H1 (cell line): ENCODE results near the gene SPCS1. TPM values are rescaled to one million over a fixed set of nuclear protein-coding genes. Genes with fewer than 3 reads are reported as not detected.

ENCODE experiments used
- CTCF ChIA-PET: fragments of 300-600 bp; sonication (Branson Sonifier 250); formaldehyde crosslinking; loops from one replicate; lab custom pipeline; 2021; ENCODE audit not compliant: partially characterized antibody; lab: Charles Lee
- POLR2A ChIA-PET: fragments of 300-600 bp; sonication (Branson Sonifier 250); formaldehyde crosslinking; loops from one replicate; lab custom pipeline; 2021; ENCODE audit warnings: inconsistent platforms; ENCODE audit not compliant: partially characterized antibody; lab: Charles Lee
- DNase-seq, 2 experiments: peaks; one replicate each; pipeline versions ENCODE4 v3.0.0 to v3.0.0-alpha.2; 2010 to 2022; ENCODE audit warnings: low spot score in 2 of 2, low read depth in 1 of 2, mixed read lengths in 1 of 2
- FAIRE-seq: peaks from 2 replicates; lab custom pipeline; 2011; peaks lifted over from hg19 to GRCh38; lab: Jason Lieb, UNC
- H2AFZ ChIP-seq: 2 replicates; pipeline ENCODE4 v1.8.1; 2012; ENCODE audit warnings: low read length, inconsistent platforms
- H2AK5ac ChIP-seq: 2 replicates; pipeline ENCODE4 v1.6.1; 2013; ENCODE audit warnings: low read depth, low read length
- H2BK120ac ChIP-seq: replicated peaks from 2 replicates; pipeline ENCODE3; 2013; ENCODE audit warnings: low read depth, low read length, inconsistent platforms
- H2BK12ac ChIP-seq: 2 replicates; pipeline ENCODE4 v1.6.1; 2013; ENCODE audit warnings: low read depth, low read length
- H2BK15ac ChIP-seq: 2 replicates; pipeline ENCODE4 v1.6.1; 2013; ENCODE audit warnings: low read length
- H2BK20ac ChIP-seq: 2 replicates; pipeline ENCODE4 v1.6.1; 2013; ENCODE audit warnings: low read length
- H2BK5ac ChIP-seq: 2 replicates; pipeline ENCODE4 v1.6.1; 2013; ENCODE audit warnings: low read depth, low read length
- H3K14ac ChIP-seq: 2 replicates; pipeline ENCODE4 v1.6.1; 2013; ENCODE audit warnings: inconsistent platforms; ENCODE audit not compliant: insufficient read length
- H3K18ac ChIP-seq: 2 replicates; pipeline ENCODE4 v1.6.1; 2013; ENCODE audit warnings: low read length; ENCODE audit errors: extremely low read depth
- H3K23ac ChIP-seq: 2 replicates; pipeline ENCODE4 v1.6.1; 2013; ENCODE audit warnings: inconsistent platforms; ENCODE audit not compliant: insufficient read length
- H3K23me2 ChIP-seq: 2 replicates; pipeline ENCODE4 v1.6.1; 2013; ENCODE audit warnings: low read depth, low read length
- H3K27ac ChIP-seq: 2 replicates; pipeline ENCODE4 v1.6.1; 2011; ENCODE audit warnings: low read depth, low read length, inconsistent platforms
- H3K27me3 ChIP-seq, 4 experiments: replicated peaks in 1 of 4; 1 replicate in 1 of 4; 2 replicates in 3 of 4; pipeline versions ENCODE4 v1.6.1 to v1.8.1; 2011 to 2013; ENCODE audit warnings: low read length in 3 of 4, mild to moderate bottlenecking in 3 of 4, inconsistent platforms in 2 of 4, mixed read lengths in 2 of 4, moderate library complexity in 1 of 4; ENCODE audit not compliant: control insufficient read depth in 3 of 4, insufficient read depth in 3 of 4; ENCODE audit errors: extremely low read depth in 1 of 4
- H3K36me3 ChIP-seq, 4 experiments: 2 replicates each; pipeline versions ENCODE4 v1.6.1 to v1.8.1; 2011 to 2013; ENCODE audit warnings: mild to moderate bottlenecking in 4 of 4, low read length in 3 of 4, moderate library complexity in 2 of 4, control low read depth in 1 of 4, inconsistent platforms in 1 of 4; ENCODE audit not compliant: insufficient read depth in 4 of 4, control insufficient read depth in 2 of 4
- H3K4ac ChIP-seq: replicated peaks from 2 replicates; pipeline ENCODE3; 2013; ENCODE audit warnings: low read length, low read depth, mixed read lengths, inconsistent platforms; ENCODE audit not compliant: insufficient read length
- H3K4me1 ChIP-seq, 4 experiments: replicated peaks in 1 of 4; 1 replicate in 1 of 4; 2 replicates in 3 of 4; pipeline versions ENCODE4 v1.6.1 to v1.8.1; 2011 to 2013; ENCODE audit warnings: low read length in 3 of 4, inconsistent platforms in 2 of 4, mixed read lengths in 1 of 4; ENCODE audit not compliant: insufficient read depth in 4 of 4, control insufficient read depth in 3 of 4
- H3K4me2 ChIP-seq, 2 experiments: 2 replicates each; pipeline versions ENCODE4 v1.6.1 to v1.8.1; 2011 to 2013; ENCODE audit warnings: low read depth in 2 of 2, low read length in 2 of 2, control low read depth in 1 of 2, inconsistent platforms in 1 of 2, mild to moderate bottlenecking in 1 of 2; ENCODE audit not compliant: insufficient read depth in 1 of 2
- H3K4me3 ChIP-seq, 4 experiments: fragments of 200-600, 300-600 bp in 1 of 4; sonication (generic), shearing (Covaris generic), sonication (Bioruptor Twin) in 1 of 4; 2 replicates each; pipeline versions ENCODE4 v1.5.1 to v1.8.1; 2011 to 2016; ENCODE audit warnings: low read length in 4 of 4, low read depth in 3 of 4, control low read depth in 2 of 4, inconsistent platforms in 2 of 4, mild to moderate bottlenecking in 2 of 4, mixed read lengths in 1 of 4, moderate library complexity in 1 of 4; ENCODE audit not compliant: insufficient read depth in 2 of 4; ENCODE audit errors: extremely low read depth in 1 of 4
- H3K56ac ChIP-seq: replicated peaks from 2 replicates; pipeline ENCODE3; 2013; ENCODE audit warnings: low read depth, mild to moderate bottlenecking, mixed read lengths, low read length, inconsistent platforms; ENCODE audit not compliant: insufficient read length
- H3K79me1 ChIP-seq: 2 replicates; pipeline ENCODE4 v1.6.1; 2013; ENCODE audit warnings: low read depth, low read length, control low read depth
- H3K79me2 ChIP-seq, 2 experiments: 2 replicates each; pipeline versions ENCODE4 v1.6.1 to v1.8.1; 2012 to 2013; ENCODE audit warnings: low read length in 2 of 2, mild to moderate bottlenecking in 2 of 2, inconsistent platforms in 1 of 2; ENCODE audit not compliant: insufficient read depth in 2 of 2, control insufficient read depth in 1 of 2
- H3K9ac ChIP-seq, 4 experiments: replicated peaks in 1 of 4; 1 replicate in 1 of 4; 2 replicates in 3 of 4; pipeline versions ENCODE4 v1.6.1 to v1.8.1; 2011 to 2013; ENCODE audit warnings: low read depth in 3 of 4, low read length in 3 of 4, control low read depth in 2 of 4, mild to moderate bottlenecking in 2 of 4, moderate library complexity in 2 of 4, inconsistent platforms in 1 of 4; ENCODE audit errors: extremely low read depth in 1 of 4
- H3K9me3 ChIP-seq, 2 experiments: 2 replicates each; pipeline versions ENCODE4 v1.6.1 to v1.8.1; 2012 to 2013; ENCODE audit warnings: mild to moderate bottlenecking in 2 of 2, moderate library complexity in 2 of 2, control low read depth in 1 of 2, inconsistent platforms in 1 of 2, low read depth in 1 of 2, low read length in 1 of 2, mixed read lengths in 1 of 2; ENCODE audit not compliant: insufficient read depth in 2 of 2
- H4K20me1 ChIP-seq, 2 experiments: replicated peaks in 1 of 2; 2 replicates each; pipeline versions ENCODE3 to v1.8.1; 2011 to 2013; ENCODE audit warnings: inconsistent platforms in 2 of 2, low read length in 2 of 2, mild to moderate bottlenecking in 1 of 2; ENCODE audit not compliant: insufficient read depth in 2 of 2, control insufficient read depth in 1 of 2
- H4K5ac ChIP-seq: 2 replicates; pipeline ENCODE4 v1.6.1; 2013; ENCODE audit warnings: low read length, low read depth, mixed read lengths, inconsistent platforms; ENCODE audit not compliant: insufficient read length
- H4K8ac ChIP-seq: 2 replicates; pipeline ENCODE4 v1.8.0; 2013; ENCODE audit warnings: mild to moderate bottlenecking, moderate library complexity, low read length, inconsistent platforms; ENCODE audit not compliant: insufficient read depth; ENCODE audit errors: extremely low read depth
- H4K91ac ChIP-seq: replicated peaks from 2 replicates; pipeline ENCODE3; 2013; ENCODE audit warnings: low read length, mixed read lengths, inconsistent platforms; ENCODE audit not compliant: insufficient read length
- CTBP2 ChIP-seq: IDR thresholded peaks from 2 replicates; pipeline ENCODE4 v1.7.0; 2011; ENCODE audit warnings: borderline replicate concordance, mild to moderate bottlenecking, moderate library complexity, mixed read lengths, low read length; ENCODE audit not compliant: insufficient read depth, insufficient read length
- EZH2 ChIP-seq: fragments of 200-600 bp; sonication (generic); IDR thresholded peaks from 2 replicates; pipeline ENCODE4 v1.7.1; 2012; ENCODE audit warnings: low read depth, mild to moderate bottlenecking, moderate library complexity, low read length, inconsistent platforms; ENCODE audit not compliant: severe bottlenecking
- HDAC2 ChIP-seq, 2 experiments: fragments of 300-600 bp in 1 of 2; sonication (generic) in 1 of 2; IDR thresholded peaks; 2 replicates each; pipeline ENCODE4 v1.6.1; 2011 to 2012; ENCODE audit warnings: low read depth in 2 of 2, low read length in 2 of 2, mild to moderate bottlenecking in 2 of 2, moderate library complexity in 2 of 2, borderline replicate concordance in 1 of 2, inconsistent platforms in 1 of 2
- MAX ChIP-seq: IDR thresholded peaks from 2 replicates; pipeline ENCODE4 v1.6.1; 2012; ENCODE audit warnings: inconsistent platforms
- POLR2AphosphoS5 ChIP-seq: IDR thresholded peaks from 2 replicates; pipeline ENCODE4 v1.6.1; 2011; ENCODE audit warnings: low read depth, low read length
- SP1 ChIP-seq: IDR thresholded peaks from 2 replicates; pipeline ENCODE4 v1.6.1; 2011; ENCODE audit warnings: low read depth, low read length
- SP2 ChIP-seq: IDR thresholded peaks from 2 replicates; pipeline ENCODE4 v1.6.1; 2012; ENCODE audit warnings: mild to moderate bottlenecking, low read length, inconsistent platforms
- SP4 ChIP-seq: IDR thresholded peaks from 2 replicates; pipeline ENCODE4 v1.6.1; 2012; ENCODE audit warnings: low read length, inconsistent platforms
- SRF ChIP-seq: IDR thresholded peaks from 2 replicates; pipeline ENCODE4 v1.6.1; 2011; ENCODE audit warnings: mild to moderate bottlenecking, low read depth, low read length, moderate library complexity
- SUZ12 ChIP-seq: fragments of 200-600 bp; sonication (generic); IDR thresholded peaks from 2 replicates; pipeline ENCODE4 v1.6.1; 2012; ENCODE audit warnings: mild to moderate bottlenecking, inconsistent platforms, low read length, moderate library complexity, mixed read lengths
- TAF1 ChIP-seq: IDR thresholded peaks from 2 replicates; pipeline ENCODE4 v1.6.1; 2011; ENCODE audit warnings: mild to moderate bottlenecking, low read depth, low read length
- TCF12 ChIP-seq: IDR thresholded peaks from 2 replicates; pipeline ENCODE4 v1.6.1; 2011; ENCODE audit warnings: low read depth, mild to moderate bottlenecking, low read length
- WGBS, 2 experiments: shearing (Covaris generic) in 1 of 2; methylation state at CpG; one replicate each; pipeline versions ENCODE4 v1.1.6 to v1.1.7; 2013 to 2015; ENCODE audit warnings: low lambda C conversion rate in 2 of 2, mixed read lengths in 2 of 2, inconsistent platforms in 1 of 2, low coverage in 1 of 2, missing lambda C conversion rate in 1 of 2; ENCODE audit not compliant: insufficient replicate concordance in 2 of 2, insufficient coverage in 1 of 2, insufficient read length in 1 of 2; ENCODE audit errors: extremely low coverage in 1 of 2, missing lambda C conversion rate in 1 of 2; 5-methylcytosine and 5-hydroxymethylcytosine counted together
- polyA plus RNA-seq, 7 experiments: library from polyadenylated mRNA; depleted of rRNA in 3 of 7; stranded (reverse) in 5 of 7; unstranded in 2 of 7; fragments of >200 nt in 5 of 7; fragments of 200-250 nt in 2 of 7; gene quantifications; 1 replicate in 5 of 7; 2 replicates in 1 of 7; 4 replicates in 1 of 7; pipeline versions ENCODE4 v1.2.1 to v1.2.3, GENCODE V29; 2011 to 2013; ENCODE audit warnings: missing spikeins in 2 of 7, mixed read lengths in 2 of 7
- total RNA-seq: library from RNA; stranded (reverse); fragmentation: NEBNext Ultra II Directional; extraction: Animal tissue kit (Norgen Biotek cat#: 25700); gene quantifications from 2 replicates; pipeline ENCODE4 v1.2.1, GENCODE V29; 2021

The SPCS1 gene
- total and polyA plus RNA-seq, 2 of the 8 experiments (the other 6 are each of a cell fraction or from before 2014, with no cell fraction given), result 104 to 191 TPM

DNA sequence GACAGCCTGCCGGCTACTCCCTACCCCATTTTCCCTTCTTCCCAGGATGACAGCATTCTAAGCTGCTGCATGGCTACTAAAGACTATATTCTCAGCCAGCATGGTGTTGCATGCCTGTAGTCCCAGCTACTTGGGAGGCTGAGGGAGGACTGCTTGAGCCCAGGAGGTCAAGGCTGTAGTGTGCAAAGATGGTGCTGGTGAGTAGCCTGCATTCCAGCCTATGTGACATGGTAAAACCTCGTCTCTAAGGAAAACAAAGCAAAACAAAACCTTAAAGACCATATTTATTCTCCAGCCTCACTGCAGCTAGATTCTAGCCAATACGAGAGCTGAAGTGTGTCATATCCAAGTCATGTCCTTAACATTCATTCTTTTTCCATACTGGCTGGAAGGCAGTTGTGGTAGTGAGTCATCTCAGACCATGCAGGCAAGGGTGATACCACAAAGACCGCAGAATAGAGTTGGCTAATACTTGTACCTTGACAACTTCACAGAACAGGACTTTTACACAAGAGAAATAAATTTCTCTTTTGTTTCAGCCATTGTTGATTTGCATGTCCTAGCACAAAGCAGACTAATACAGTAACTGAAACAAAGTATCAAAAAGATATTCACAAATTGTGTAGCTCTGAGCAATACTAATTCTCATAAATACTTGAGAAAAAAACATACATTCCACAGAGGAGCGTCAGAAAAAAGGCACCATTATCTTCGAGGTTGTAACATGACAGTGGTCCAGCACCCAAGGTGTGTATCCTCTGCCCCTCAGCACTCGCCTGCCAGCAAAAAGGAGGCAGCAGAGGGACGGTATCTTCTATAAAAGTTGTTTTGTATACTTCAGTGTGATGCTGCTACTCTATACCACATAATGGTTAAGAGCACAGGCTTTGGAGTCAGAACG lies 35.0 kb upstream of the SPCS1 start:
- Histone ChIP-seq H4K5ac (no peak overlapping the region), H2AK5ac (no peak overlapping the region), H3K23me2 (no peaks in the 10 kb centered on the region), H3K4me2 (no peak overlapping the region), H3K9me3 (no peaks in the 10 kb centered on the region), H3K36me3 (peaks cover 3 to 39% (median 16%) of the 10 kb centered on the region in 4 experiments; a peak in 7 of 8 replicates), H2BK20ac (no peak overlapping the region), H3K27me3 (no peaks in the 10 kb centered on the region), H3K79me1 (no peaks in the 10 kb centered on the region; the same call in 1 of the 2 replicates), H4K20me1 (peaks cover 0 to 2% of the 10 kb centered on the region in 2 experiments), H3K56ac (no peak overlapping the region), H3K4ac (no peak overlapping the region), H3K4me3 (no peak overlapping the region), H3K14ac (no peak overlapping the region), H3K4me1 (0 out of 7 replicates have a peak, but pooled peaks cover 0 to 2% (median 0%) of the 10 kb centered on the region in 4 experiments), H3K27ac (no peak overlapping the region), H2BK15ac (no peak overlapping the region), H2BK5ac (no peak overlapping the region), H2BK120ac (no peak overlapping the region), H2AFZ (no peak overlapping the region), H3K79me2 (no peaks in the 10 kb centered on the region; a peak in 1 of 4 replicates), H4K91ac (no peak overlapping the region), H2BK12ac (no peak overlapping the region), H3K9ac (no peak overlapping the region), H3K18ac (no peak overlapping the region), H4K8ac (no peak overlapping the region), H3K23ac (no peak overlapping the region)
- ChIA-PET POLR2A (interaction anchor here (0.7 to 1.7 kb wide), 3 partner anchors 10 to 20 kb away, joined by 3 to 6 read pairs (median 5); partner anchors contain the start of genes GNL3 and PBRM1), CTCF (no interaction called here)
- DNase-seq, result no peak
- 91% methylated on average over 9 of the region's 9 CpGs; no CpG with 5 or more reads in 1 of the 2 experiments for WGBS, 2 experiments
- FAIRE-seq, result no peak
- TF ChIP-seq SP2 (no peak), SP4 (no peak), TAF1 (no peak), HDAC2 (IDR thresholded peaks at IDR 0.05; ENCODE audit: borderline replicate concordance in 1 of 2, low read depth in 2 of 2, low read length in 2 of 2) (no peak), POLR2AphosphoS5 (no peak), SRF (no peak), CTBP2 (no peak), SUZ12 (no peak), SP1 (no peak), EZH2 (no peak), MAX (no peak), TCF12 (no peak)
